ENCODE results near the gene MZF1. TPM values are rescaled to one million over a fixed set of nuclear protein-coding genes. Genes with fewer than 3 reads are reported as not detected.

Gene MZF1
- polyA plus RNA-seq, 4 donors, result 18.2 to 61.3 (median 43.9) TPM

DNA sequence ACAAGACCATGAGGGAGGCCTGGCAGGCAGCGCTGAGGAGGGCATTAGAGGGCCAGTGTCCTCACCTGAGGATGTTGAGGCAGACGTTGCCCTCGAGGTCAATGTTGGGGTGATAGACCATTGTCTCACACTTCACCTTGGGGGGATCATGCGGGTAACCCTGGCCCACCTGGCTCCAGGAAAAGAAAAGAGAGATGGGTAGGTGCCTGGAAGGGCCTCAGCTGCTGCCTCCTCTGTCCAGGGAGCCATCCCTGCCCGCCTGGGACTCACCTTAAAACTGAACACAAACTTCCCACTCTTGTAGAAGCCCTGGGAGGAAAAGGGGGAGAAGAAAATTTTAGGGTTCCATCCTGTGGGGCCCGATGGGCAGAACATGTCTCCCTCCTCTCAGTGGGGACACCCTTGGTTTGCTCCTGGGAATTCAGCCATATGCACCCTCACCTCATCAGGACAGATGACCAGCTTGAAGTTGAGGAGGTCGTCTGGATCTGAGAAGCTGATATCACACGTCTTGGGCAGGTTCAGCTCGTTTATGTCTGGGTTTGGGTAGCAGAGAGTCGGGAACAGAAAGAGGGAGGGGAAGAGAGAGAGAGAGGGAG is 16.4 kb downstream of the MZF1 start:
- DNase-seq (ENCODE audit: low read depth in 4 of 4, low spot score in 2 of 4), result no peak

DNA sequence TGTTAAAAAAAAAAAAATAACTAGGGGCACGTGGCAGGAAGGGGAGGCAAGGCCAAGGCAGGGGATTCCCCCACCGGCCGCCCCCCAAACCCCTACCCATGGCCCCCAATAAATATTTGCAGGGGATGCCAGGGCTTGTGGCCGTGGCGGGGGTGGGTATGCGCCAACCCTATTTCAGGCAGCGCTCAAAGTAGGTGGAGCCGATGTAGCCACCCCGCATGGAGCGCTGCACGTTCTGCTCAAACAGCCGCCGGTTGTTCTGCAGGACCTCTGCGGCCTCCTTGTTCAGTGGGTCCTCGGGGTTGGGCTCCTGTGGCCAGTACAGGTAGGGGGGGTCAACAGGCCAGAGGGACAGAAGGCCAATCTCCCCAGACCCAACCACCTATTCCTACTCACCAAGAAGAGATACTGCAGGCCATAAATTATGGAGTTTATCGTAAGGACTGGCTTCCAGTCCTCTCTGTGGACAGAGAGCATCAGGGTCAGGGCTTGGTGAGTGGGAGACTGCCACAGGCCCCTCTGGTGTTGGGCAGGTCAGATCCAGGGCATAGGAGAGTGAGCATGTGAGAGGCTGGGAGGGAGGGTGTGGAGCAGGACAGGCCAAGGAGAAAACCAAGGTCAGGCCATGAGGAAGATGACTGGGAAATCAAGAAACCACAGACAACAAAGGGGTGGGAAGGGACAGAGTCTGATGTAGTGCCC is 17.1 kb downstream of the MZF1 start:
- DNase-seq (ENCODE audit: low read depth in 4 of 4, low spot score in 2 of 4), result no peak

DNA sequence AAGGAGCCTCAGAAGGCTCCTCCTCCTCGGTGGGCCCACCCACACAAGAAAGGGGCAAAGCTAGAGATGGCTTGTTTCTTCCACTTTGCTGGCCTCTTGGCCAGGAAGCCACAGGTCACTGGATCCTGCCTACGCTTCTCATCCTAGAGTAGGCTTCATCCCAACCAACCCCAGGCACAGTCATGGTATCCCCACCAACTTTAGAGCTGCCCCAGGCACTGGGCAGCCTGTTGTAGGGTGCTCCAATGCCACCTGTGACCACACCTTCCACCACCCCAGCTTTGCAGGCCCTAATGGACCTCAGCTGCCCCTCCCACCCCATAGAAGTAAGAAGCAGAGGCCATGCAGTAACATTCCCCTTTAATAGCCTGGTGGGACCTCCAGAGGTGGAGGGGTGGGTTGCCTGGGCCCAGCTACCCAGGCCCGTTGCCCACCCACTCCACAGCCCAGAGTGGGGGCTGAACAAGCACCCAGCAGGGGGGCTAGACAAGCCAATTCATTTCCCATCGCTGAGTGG is 17.7 kb downstream of the MZF1 start:
- DNase-seq (ENCODE audit: low read depth in 4 of 4, low spot score in 2 of 4), result no peak

DNA sequence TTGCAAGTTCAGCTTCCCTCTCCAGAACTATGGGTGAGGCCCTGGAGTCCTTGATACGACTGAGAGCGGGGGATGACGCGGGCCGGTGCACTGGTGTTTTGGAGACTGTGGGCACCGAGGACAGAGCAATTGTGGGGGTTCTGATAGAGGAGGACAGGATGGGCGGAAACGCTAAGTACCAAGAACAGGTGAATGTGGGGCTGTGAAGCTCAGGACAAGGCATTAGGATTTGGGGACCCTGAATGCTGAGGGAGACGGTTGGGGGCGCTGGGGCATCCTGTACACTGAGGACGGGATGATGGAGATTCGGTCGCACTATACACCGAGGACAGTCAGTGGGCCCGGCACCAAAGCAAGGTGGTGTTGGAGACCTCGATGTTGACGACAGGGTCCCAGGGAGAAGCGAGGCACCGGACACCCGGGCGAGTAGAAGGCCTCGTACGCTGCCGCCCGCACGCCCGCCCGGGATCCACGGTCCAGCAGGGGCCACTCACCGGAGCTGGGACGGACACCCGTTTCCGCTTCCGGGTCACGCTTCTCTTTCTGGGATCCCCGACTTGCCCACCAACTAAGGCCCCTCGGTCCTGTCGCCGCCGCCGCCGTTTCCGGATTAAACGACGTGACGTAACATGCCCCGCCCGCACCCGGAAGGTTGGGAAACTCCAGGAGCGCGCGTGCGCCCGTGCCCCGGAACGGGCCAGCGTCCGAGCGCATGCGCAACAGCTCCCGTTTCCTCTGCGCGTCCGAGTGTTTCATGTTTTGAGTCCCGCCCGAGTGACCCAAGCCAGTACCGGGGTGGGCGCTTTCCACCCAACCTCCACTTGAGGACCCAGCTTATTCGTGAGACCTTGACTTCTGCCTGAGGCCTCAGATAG is 18.4 kb downstream of the MZF1 start, which contains the start of gene CHMP2A:
TSS of gene CHMP2A (minus strand) at position 612 of the 875 bp plus-strand sequence. CDS start 893 bp downstream, outside the sequence.
- DNase-seq (ENCODE audit: low read depth in 4 of 4, low spot score in 2 of 4), result peak; percentile 85 to 95 (median 90)

DNA sequence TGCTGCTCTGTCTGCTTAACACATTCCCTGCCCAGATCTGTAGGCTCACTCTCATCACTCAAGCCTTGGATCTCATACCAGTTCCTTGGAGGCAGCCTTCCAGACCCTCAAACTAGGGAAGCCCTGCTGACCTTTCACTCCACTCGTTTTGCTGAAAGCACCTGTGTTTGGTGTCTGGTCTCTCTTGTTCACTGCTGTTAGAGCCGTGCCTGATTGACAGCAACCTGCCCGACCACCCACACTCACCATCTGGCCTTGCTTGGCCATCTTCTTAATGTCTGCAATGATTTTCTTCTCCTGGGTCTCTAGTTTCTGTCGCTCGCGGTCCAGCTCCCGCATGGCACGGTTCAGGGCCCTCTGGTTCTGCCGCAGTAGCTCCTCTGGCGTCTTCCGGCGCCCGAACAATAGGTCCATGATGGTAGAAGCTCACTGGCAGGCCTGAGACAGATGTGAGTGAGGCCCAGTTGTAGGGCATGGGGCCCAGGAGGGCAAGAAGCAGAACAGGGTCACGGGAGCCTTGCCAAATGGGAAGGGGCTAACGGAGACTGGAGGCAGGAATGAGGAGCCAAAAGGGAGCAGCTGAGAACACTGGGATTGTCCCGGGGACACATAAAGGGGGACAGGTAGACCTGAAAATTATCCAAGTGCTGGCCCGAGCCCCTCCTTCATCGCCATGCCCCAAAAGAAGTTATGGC is 19.2 kb downstream of the MZF1 start:
- no peak for DNase-seq (ENCODE audit: low read depth in 4 of 4, low spot score in 2 of 4)

DNA sequence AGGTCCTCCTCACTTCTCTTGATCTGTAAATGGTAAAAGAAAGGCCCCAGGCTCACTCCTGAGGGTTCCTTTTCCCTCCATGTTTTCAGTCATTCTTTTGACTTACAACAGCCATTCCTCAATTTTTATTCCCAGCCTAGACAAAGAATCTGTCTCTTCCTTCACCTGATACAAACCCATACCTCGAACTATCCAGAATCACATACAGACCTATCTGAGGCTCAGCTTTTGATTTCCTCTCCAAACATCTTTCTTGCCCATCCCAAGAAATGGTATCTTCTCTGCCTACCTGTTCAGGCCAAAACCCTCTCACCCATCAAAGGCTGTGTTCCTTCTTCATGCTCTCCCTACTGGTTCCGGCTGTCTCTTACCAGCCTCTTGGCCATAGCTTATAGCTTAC is 20.5 kb downstream of the MZF1 start:
- no peak for DNase-seq (ENCODE audit: low read depth in 4 of 4, low spot score in 2 of 4)

DNA sequence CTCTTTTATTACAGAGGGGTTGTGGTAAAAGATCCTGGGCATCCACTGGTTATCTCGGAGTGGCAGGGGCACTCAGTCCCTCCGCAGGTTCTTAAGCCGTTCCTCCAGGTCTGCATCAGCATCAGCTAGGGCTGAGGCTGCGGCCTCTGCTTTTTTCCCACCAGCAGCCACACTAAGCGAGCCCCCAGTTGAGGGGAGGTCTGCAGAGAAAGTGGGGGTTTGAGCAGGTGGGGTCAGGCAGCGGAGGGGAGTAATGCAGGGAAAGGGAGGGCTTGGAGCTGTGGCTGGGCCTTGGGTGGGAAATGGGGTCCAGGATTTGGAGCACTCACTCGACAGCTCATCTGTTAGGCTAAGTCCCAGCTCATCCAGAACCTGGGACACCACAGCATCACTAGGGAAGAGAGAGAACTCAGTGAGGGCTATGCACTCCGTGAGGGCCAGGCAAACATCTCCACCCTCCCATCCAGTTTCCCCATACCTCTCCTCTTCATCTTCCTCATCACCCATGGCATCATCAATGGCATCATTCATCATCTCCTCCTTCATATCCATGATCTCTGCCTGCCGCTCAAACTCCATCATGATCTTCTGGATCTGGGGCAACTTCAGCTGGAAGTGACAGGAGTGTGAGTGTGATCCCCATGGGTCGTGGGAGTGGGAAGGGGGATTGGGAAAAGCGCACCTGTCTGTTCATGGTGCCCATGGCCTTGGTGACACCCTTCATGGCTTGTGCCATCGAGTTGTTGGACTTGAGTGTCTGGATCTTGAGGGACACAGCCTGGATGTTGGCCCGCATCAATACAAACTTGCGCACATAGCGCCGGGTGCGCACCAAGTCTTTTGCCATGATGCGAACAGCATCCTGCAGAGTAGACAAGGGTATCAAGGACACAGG is 21.3 kb downstream of the MZF1 start:
- DNase-seq (ENCODE audit: low read depth in 4 of 4, low spot score in 2 of 4), result no peak

DNA sequence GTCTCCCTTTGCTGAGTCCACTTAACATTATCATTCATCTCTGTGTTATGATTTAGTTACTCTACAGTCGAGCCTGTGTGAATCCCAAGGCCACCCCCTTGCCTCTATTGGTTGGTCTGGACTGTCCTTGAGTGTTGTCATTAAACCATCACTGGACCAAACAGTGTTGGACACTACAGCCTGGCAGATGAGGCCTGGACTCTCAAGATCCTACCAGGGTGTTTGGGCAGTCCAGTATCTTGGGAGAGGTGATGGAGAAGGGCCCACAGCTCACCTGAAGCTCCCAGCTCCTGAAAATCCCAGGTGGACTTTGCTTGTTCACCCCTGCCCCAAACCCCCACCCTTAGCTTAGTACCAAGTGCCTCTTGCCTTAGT is 22.0 kb downstream of the MZF1 start:
- no peak for DNase-seq (ENCODE audit: low read depth in 4 of 4, low spot score in 2 of 4)

DNA sequence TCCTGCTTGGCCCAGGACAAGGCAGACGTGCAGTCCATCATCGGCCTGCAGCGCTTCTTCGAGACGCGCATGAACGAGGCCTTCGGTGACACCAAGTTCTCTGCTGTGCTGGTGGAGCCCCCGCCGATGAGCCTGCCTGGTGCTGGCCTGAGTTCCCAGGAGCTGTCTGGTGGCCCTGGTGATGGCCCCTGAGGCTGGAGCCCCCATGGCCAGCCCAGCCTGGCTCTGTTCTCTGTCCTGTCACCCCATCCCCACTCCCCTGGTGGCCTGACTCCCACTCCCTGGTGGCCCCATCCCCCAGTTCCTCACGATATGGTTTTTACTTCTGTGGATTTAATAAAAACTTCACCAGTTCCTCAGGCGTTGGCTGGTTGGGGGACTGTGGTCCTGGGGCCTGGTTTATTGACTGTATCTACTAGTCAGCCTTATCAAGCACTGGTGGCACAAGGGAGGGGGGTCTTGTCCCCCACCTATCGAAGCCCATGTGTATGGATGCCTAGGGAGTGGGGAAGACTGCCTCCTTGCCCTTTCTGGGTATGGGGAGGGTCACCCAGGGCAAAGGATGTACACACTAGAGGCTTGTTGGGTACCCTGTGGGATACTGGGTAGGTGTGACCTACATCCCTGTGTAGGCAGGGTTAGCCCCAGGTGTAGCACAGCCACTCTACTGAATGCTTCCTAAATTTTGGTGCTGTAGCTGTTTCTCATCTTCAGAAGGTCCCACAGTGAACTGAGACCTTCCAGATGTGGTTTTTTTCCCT is 22.6 kb downstream of the MZF1 start:
- no peak for DNase-seq (ENCODE audit: low read depth in 4 of 4, low spot score in 2 of 4)

DNA sequence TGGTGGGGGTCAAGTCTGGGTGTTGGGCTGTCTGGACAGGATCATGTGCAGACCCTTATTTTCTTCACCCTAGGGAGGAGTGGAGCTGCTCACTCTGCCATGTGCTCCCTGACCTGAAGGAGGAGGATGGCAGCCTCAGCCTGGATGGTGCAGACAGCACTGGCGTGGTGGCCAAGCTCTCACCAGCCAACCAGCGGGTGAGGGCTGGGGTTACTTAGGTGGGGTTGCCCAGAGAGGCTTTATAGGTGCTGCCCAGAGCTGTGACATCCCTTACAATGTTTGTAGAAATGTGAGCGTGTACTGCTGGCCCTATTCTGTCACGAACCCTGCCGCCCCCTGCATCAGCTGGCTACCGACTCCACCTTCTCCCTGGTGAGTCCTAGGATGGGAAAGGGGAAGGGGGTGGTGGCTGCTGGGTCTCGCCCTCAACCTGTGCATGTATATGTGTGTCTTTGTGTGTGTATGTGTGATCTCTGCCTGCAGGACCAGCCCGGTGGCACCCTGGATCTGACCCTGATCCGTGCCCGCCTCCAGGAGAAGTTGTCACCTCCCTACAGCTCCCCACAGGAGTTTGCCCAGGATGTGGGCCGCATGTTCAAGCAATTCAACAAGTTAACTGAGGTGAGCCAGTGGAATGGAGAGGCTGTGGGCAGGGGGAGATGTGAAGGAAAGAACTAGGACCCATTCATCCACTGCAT is 23.3 kb downstream of the MZF1 start:
- no peak for DNase-seq (ENCODE audit: low read depth in 4 of 4, low spot score in 2 of 4)

DNA sequence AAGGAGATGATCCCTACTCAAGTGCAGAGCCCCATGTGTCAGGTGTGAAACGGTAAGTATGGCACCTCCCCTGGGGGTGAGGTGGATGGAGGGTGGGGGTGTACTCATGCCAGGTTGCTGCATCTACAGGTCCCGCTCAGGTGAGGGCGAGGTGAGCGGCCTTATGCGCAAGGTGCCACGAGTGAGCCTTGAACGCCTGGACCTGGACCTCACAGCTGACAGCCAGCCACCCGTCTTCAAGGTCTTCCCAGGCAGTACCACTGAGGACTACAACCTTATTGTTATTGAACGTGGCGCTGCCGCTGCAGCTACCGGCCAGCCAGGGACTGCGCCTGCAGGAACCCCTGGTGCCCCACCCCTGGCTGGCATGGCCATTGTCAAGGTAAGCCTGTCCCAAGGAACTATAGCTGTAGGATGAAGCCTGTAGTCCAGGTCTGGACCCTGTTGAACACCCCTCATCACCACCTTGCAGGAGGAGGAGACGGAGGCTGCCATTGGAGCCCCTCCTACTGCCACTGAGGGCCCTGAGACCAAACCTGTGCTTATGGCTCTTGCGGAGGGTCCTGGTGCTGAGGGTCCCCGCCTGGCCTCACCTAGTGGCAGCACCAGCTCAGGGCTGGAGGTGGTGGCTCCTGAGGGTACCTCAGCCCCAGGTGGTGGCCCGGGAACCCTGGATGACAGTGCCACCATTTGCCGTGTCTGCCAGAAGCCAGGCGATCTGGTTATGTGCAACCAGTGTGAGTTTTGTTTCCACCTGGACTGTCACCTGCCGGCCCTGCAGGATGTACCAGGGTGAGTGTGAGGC is 24.1 kb downstream of the MZF1 start:
- DNase-seq (ENCODE audit: low read depth in 4 of 4, low spot score in 2 of 4), result no peak

DNA sequence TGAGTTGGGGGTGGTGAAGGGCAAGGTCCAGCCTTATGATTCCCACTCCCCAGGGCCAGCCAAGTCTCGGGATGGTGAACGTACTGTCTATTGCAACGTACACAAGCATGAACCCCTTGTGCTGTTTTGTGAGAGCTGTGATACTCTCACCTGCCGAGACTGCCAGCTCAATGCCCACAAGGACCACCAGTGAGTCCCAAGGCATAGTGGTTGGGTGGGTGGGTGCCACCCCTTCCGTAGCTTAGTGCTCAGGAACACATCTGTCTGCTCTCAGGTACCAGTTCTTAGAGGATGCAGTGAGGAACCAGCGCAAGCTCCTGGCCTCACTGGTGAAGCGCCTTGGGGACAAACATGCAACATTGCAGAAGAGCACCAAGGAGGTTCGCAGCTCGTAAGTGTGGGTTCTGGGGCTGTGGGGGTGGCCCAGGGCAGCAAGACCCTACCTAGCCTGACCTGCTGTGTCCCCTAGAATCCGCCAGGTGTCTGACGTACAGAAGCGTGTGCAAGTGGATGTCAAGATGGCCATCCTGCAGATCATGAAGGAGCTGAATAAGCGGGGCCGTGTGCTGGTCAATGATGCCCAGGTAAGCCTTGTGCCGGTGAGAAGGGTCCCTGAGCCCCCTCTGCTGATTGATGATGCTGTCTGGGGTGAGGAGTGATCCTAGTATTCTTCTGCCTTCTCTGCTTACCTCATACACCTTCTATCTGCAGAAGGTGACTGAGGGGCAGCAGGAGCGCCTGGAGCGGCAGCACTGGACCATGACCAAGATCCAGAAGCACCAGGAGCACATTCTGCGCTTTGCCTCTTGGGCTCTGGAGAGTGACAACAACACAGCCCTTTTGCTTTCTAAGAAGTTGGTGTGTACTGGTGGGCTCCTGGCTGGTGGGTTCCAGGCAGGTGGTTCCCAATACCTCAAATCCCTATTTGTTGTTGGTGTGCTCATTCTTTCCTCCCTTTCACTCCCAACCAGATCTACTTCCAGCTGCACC is 25.5 kb downstream of the MZF1 start:
- no peak for DNase-seq (ENCODE audit: low read depth in 4 of 4, low spot score in 2 of 4)

DNA sequence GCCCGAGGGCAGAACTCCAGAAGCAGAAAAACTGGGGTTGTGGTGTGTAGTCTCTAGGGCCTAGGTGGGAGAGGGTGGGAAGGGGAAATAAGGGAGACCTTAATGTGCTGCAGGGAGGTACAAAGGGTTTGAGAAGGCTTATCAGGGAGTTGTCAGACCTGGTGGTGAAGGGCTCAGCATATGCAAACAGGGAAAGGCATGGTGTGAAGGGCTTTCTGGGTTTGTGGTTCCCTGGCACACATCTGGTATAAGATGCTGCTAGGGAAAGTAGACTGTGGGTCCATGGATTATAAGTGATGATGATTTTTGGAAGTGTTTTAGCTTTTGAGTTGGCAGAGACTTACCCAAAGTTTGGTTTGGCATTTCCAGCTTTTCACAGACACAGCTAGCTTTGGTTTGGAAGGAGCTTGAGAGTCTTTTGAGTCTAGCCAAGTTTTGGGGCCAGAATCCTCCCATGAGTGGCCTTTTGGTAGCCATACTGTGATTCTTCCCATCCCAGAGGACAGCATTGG is 27.1 kb downstream of the MZF1 start:
- no peak for DNase-seq (ENCODE audit: low read depth in 4 of 4, low spot score in 2 of 4)

DNA sequence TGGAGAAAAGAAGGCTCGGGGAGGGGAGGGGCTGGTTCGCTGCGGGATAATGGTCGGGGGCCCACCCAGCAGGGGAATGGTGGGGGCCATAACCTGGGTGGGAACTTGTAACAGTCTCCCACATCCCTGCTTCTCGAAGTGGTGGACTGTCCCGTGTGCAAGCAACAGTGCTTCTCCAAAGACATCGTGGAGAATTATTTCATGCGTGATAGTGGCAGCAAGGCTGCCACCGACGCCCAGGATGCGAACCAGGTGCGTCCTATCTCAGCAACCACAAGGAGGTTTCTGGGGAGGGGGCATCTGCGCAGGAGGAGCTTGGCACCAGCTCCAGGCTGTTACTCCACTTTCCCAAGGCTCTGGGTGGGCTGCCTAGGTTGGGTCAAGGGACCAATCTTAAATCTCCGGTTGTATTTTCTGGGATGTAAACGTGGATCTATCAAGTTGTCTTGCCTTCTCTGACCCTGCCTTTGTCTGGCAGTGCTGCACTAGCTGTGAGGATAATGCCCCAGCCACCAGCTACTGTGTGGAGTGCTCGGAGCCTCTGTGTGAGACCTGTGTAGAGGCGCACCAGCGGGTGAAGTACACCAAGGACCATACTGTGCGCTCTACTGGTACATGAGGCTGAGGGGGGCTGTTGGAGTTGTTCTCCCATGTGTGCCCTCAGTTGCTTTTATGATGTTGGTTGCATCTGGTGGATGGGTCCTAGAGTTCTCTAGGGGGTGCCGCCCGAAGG is 27.7 kb downstream of the MZF1 start:
- no peak for DNase-seq (ENCODE audit: low read depth in 4 of 4, low spot score in 2 of 4)

DNA sequence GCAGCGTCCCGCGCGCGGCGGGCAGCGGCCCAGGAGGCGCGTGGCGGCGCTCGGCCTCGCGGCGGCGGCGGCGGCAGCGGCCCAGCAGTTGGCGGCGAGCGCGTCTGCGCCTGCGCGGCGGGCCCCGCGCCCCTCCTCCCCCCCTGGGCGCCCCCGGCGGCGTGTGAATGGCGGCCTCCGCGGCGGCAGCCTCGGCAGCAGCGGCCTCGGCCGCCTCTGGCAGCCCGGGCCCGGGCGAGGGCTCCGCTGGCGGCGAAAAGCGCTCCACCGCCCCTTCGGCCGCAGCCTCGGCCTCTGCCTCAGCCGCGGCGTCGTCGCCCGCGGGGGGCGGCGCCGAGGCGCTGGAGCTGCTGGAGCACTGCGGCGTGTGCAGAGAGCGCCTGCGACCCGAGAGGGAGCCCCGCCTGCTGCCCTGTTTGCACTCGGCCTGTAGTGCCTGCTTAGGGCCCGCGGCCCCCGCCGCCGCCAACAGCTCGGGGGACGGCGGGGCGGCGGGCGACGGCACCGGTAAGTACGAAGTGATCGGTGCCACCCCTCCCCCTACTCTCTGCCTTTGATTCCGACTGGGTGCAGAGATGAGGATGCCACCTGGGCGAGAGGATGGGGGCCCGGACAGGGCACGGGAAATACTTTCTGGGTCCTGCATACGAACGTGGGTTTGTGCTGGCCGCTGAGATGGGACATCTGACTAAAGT is 28.4 kb downstream of the MZF1 start:
- peak in 1 of 4 donors; percentile 38 for DNase-seq (ENCODE audit: low read depth in 4 of 4, low spot score in 2 of 4)

All from left renal cortex interstitium (tissue), 4 donors.